Measurements from ENCODE around the gene MYF6. TPM values are rescaled to one million over a fixed set of nuclear protein-coding genes. Genes with fewer than 3 reads are reported as not detected.

MYF6 gene
- total RNA-seq, 1 experiment from 2014 or later = not detected

DNA sequence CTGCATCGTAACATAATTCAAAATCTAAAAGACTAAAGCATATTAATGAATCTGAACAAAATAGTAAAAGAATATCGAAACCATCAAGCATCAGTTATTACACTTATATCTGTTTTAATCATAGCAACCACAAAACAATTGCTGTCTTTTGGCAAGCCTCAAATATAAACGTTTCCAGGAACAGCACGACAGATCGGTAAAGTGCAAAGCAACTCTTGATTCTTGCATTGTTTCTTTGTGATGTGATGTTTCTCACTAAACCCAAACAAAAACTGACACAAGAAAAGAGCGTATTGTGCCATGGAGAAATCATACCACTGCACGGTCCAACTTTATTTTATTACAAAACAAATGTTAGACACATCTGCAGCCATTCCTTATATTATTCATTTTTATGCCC, 9.2 kb upstream of the MYF6 start:
- H3K4me3 ChIP-seq = no peak overlapping the region
- TF ChIP-seq EZH2 (IDR thresholded peaks at IDR 0.05; ENCODE audit: low read depth) = no peak
- TF ChIP-seq, protein P1, sequence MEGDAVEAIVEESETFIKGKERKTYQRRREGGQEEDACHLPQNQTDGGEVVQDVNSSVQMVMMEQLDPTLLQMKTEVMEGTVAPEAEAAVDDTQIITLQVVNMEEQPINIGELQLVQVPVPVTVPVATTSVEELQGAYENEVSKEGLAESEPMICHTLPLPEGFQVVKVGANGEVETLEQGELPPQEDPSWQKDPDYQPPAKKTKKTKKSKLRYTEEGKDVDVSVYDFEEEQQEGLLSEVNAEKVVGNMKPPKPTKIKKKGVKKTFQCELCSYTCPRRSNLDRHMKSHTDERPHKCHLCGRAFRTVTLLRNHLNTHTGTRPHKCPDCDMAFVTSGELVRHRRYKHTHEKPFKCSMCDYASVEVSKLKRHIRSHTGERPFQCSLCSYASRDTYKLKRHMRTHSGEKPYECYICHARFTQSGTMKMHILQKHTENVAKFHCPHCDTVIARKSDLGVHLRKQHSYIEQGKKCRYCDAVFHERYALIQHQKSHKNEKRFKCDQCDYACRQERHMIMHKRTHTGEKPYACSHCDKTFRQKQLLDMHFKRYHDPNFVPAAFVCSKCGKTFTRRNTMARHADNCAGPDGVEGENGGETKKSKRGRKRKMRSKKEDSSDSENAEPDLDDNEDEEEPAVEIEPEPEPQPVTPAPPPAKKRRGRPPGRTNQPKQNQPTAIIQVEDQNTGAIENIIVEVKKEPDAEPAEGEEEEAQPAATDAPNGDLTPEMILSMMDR (conservative IDR thresholded peaks at IDR 0.05) = no peak
- H4K20me1 ChIP-seq (ENCODE audit: insufficient read depth) = no peaks in the 10 kb centered on the region
- no peak for DNase-seq
- no peak overlapping the region for H3K4me2 ChIP-seq
- intact Hi-C loops (cut with micrococcal nuclease; ENCODE audit: unreplicated experiment) = no loop called here
- H3K4me1 ChIP-seq (replicated peaks; ENCODE audit: insufficient read depth) = peaks cover 12% of the 10 kb centered on the region
- no peaks in the 10 kb centered on the region for H3K79me2 ChIP-seq (ENCODE audit: low read depth)
- no peaks in the 10 kb centered on the region for H3K36me3 ChIP-seq (ENCODE audit: low read depth)
- no peaks in the 10 kb centered on the region for H3K9me2 ChIP-seq (ENCODE audit: insufficient read depth)
- ChIA-PET POLR2A (ENCODE audit: unreplicated experiment) (no interaction called here), CTCF (no interaction called here)
- no peaks in the 10 kb centered on the region; the same call in 1 of the 2 replicates for H3K9me3 ChIP-seq (ENCODE audit: insufficient read depth, low read depth)
- BruUV-seq (replicated peaks) = no TSS peak
- no peak overlapping the region for H2AFZ ChIP-seq
- H3F3A ChIP-seq (ENCODE audit: insufficient read depth, low read depth) = peaks cover 9% of the 10 kb centered on the region
- no peaks in the 10 kb centered on the region for H3K27me3 ChIP-seq (ENCODE audit: insufficient read depth, low read depth)
- H3K27ac ChIP-seq = no peak overlapping the region

DNA sequence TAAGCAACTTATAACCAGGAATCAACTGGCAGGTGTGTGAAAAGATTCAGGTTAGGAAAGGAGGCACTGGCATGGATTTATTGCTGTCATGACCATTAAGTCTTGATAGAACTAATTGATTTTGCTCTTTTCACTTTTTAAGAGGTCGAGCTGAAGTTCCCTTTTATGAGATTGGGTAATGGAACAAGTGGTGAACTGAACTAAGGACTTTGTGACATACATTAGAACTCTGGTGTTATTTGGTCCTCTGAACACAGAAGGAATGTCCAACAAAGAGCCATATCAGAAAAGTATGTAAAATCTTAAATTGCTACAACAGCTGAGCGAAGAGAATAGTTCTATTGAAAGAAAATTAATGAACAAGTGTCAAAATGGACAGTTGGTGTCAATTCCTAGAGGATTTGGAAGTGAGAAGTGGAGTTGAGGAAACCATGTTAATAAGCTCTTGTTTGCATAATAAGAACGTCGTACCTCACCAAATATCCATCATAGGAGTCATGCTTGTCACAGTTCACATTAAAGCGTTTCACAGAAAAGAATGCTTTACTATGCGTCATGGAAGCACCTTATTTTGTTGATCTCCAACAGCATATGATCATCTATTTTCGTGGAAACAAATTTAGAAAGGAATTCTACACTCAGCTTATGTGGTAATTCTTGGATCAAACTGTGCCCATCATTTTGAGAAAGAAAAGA, 8.4 kb upstream of the MYF6 start:
- H3K27me3 ChIP-seq (ENCODE audit: insufficient read depth, low read depth) = no peaks in the 10 kb centered on the region
- no peaks in the 10 kb centered on the region for H3K9me2 ChIP-seq (ENCODE audit: insufficient read depth)
- no peak overlapping the region for H3K4me2 ChIP-seq
- H3K36me3 ChIP-seq (ENCODE audit: low read depth) = no peaks in the 10 kb centered on the region
- no peaks in the 10 kb centered on the region for H4K20me1 ChIP-seq (ENCODE audit: insufficient read depth)
- no peak overlapping the region for H2AFZ ChIP-seq
- ChIA-PET CTCF (no interaction called here), POLR2A (ENCODE audit: unreplicated experiment) (no interaction called here)
- BruUV-seq (replicated peaks) = no TSS peak
- no peak overlapping the region for H3K4me3 ChIP-seq
- no peaks in the 10 kb centered on the region for H3K79me2 ChIP-seq (ENCODE audit: low read depth)
- TF ChIP-seq, protein P1 (conservative IDR thresholded peaks at IDR 0.05) = no peak
- no peak for TF ChIP-seq EZH2 (IDR thresholded peaks at IDR 0.05; ENCODE audit: low read depth)
- intact Hi-C loops (cut with micrococcal nuclease; ENCODE audit: unreplicated experiment) = no loop called here
- H3K4me1 ChIP-seq (replicated peaks; ENCODE audit: insufficient read depth) = peaks cover 19% of the 10 kb centered on the region
- no peaks in the 10 kb centered on the region; the same call in 1 of the 2 replicates for H3K9me3 ChIP-seq (ENCODE audit: insufficient read depth, low read depth)
- no peak overlapping the region for H3K27ac ChIP-seq
- H3F3A ChIP-seq (ENCODE audit: insufficient read depth, low read depth) = peaks cover 14% of the 10 kb centered on the region
- DNase-seq = no peak

DNA sequence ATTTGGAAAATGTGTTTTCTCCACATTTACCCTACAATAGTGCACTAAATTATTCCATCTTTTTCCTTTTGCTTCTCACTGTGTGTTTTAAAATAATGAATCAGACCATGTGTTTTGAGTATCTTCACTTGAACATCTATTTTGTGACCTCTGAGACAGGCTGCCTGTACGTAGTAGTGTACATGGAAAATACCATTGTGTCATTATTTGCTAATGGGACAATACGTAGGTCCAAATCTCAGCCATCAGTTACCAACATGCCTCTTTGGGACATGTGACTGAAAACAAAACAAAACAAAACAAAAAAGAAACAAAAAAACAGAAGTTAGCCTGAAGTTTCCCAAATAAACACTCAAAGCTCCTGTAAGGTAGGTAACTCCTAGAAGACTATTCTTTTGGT, 7.1 kb upstream of the MYF6 start:
- CTCF ChIA-PET = no interaction called here

More for the DNA sequence above, 7.1 kb upstream of the MYF6 start:
- TF ChIP-seq EZH2 (IDR thresholded peaks at IDR 0.05; ENCODE audit: low read depth) = no peak
- TF ChIP-seq, protein P1 (conservative IDR thresholded peaks at IDR 0.05) = no peak
- Histone ChIP-seq H3K36me3 (ENCODE audit: low read depth) (no peaks in the 10 kb centered on the region), H3K9me3 (ENCODE audit: insufficient read depth, low read depth) (no peaks in the 10 kb centered on the region), H3K9me2 (ENCODE audit: insufficient read depth) (no peaks in the 10 kb centered on the region), H3K4me1 (replicated peaks; ENCODE audit: insufficient read depth) (peaks cover 20% of the 10 kb centered on the region), H3K4me2 (no peak overlapping the region), H3K4me3 (no peak overlapping the region), H3K27me3 (ENCODE audit: insufficient read depth, low read depth) (no peaks in the 10 kb centered on the region), H4K20me1 (ENCODE audit: insufficient read depth) (no peaks in the 10 kb centered on the region), H2AFZ (no peak overlapping the region), H3F3A (ENCODE audit: insufficient read depth, low read depth) (peaks cover 14% of the 10 kb centered on the region), H3K27ac (no peak overlapping the region), H3K79me2 (ENCODE audit: low read depth) (no peaks in the 10 kb centered on the region)
- DNase-seq = no peak
- intact Hi-C loops (cut with micrococcal nuclease; ENCODE audit: unreplicated experiment) = no loop called here
- BruUV-seq (replicated peaks) = no TSS peak
- POLR2A ChIA-PET (ENCODE audit: unreplicated experiment) = no interaction called here
